Uterus (tissue), 2 donors: Measurements from ENCODE around the gene NFIL3.

Experiments used
- POLR2A ChIP-seq, 2 donors: fragments of 450-650 bp; IDR thresholded peaks; one replicate each; pipeline ENCODE4 v1.6.1; 2016; ENCODE audit warnings: antibody characterized with exemption in 2 of 2, mild to moderate bottlenecking in 1 of 2, moderate library complexity in 1 of 2
- TF ChIP-seq, protein P1 (sequence below), 4 experiments: fragments of 200-600 bp in 2 of 4; fragments of 450-650 bp in 2 of 4; sonication (generic) in 2 of 4; IDR thresholded peaks; one replicate each; pipeline ENCODE4 v1.5.1; 2016 to 2019; ENCODE audit warnings: antibody characterized with exemption in 4 of 4, mild to moderate bottlenecking in 2 of 4, moderate library complexity in 1 of 4

DNA sequence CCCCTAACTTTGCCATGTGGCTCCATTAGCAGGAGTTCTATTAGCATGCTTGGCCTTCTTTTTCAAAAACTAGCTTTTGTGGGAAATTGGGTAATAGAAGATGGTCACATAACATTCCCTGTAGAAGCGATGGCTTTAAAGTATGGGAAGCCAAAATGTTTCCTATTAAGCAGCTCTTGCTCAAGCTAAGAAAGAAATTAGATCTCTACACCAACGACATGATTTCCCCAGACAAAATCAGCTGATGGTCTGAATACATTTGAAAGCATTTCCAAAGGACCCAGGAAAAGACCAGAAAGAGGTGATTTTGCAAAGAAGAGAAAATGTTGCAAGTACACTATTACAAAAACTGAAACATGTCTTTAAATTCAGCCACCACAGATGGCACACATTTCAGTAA lies 4.8 kb upstream of the NFIL3 start:
- TF ChIP-seq, protein P1, sequence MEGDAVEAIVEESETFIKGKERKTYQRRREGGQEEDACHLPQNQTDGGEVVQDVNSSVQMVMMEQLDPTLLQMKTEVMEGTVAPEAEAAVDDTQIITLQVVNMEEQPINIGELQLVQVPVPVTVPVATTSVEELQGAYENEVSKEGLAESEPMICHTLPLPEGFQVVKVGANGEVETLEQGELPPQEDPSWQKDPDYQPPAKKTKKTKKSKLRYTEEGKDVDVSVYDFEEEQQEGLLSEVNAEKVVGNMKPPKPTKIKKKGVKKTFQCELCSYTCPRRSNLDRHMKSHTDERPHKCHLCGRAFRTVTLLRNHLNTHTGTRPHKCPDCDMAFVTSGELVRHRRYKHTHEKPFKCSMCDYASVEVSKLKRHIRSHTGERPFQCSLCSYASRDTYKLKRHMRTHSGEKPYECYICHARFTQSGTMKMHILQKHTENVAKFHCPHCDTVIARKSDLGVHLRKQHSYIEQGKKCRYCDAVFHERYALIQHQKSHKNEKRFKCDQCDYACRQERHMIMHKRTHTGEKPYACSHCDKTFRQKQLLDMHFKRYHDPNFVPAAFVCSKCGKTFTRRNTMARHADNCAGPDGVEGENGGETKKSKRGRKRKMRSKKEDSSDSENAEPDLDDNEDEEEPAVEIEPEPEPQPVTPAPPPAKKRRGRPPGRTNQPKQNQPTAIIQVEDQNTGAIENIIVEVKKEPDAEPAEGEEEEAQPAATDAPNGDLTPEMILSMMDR (IDR thresholded peaks at IDR 0.05) = no peak
- no peak for TF ChIP-seq POLR2A (IDR thresholded peaks at IDR 0.05)
